MM.1S (cell line): ENCODE data around the gene ATP13A1.

Experiments used
- DNase-seq: peaks from one replicate; pipeline ENCODE4 v3.0.0-alpha.2; 2015
- H2AFZ ChIP-seq: fragments of 300-600 bp; sonication (generic); 2 replicates; pipeline ENCODE4 v1.6.0; 2016; ENCODE audit warnings: antibody characterized with exemption, low read length
- H3F3A ChIP-seq: fragments of 300-600 bp; sonication (generic); 2 replicates; pipeline ENCODE4 v1.6.1; 2016; ENCODE audit warnings: mild to moderate bottlenecking, antibody characterized with exemption, low read length, moderate library complexity, mixed read lengths; ENCODE audit not compliant: insufficient read depth
- H3K27ac ChIP-seq: fragments of 300-600 bp; sonication (generic); 2 replicates; pipeline ENCODE4 v1.5.1; 2016; ENCODE audit warnings: mild to moderate bottlenecking, low read length
- H3K27me3 ChIP-seq: fragments of 300-600 bp; sonication (generic); replicated peaks from 2 replicates; pipeline ENCODE4 v1.6.0; 2016; ENCODE audit warnings: low read length; ENCODE audit not compliant: insufficient read depth
- H3K36me3 ChIP-seq: fragments of 300-600 bp; sonication (generic); replicated peaks from 2 replicates; pipeline ENCODE4 v1.6.1; 2016; ENCODE audit warnings: mild to moderate bottlenecking, low read length, mixed read lengths; ENCODE audit not compliant: insufficient read depth
- H3K4me1 ChIP-seq: fragments of 300-600 bp; sonication (generic); 2 replicates; pipeline ENCODE4 v1.6.1; 2016; ENCODE audit warnings: low read length, mixed read lengths
- H3K4me2 ChIP-seq: fragments of 300-600 bp; sonication (generic); 2 replicates; pipeline ENCODE4 v1.6.0; 2016; ENCODE audit warnings: low read depth, low read length
- H3K4me3 ChIP-seq: fragments of 300-600 bp; sonication (generic); 2 replicates; pipeline ENCODE4 v1.5.1; 2016; ENCODE audit warnings: low read length, mixed read lengths
- H3K79me2 ChIP-seq: fragments of 300-600 bp; sonication (generic); 2 replicates; pipeline ENCODE4 v1.6.1; 2016; ENCODE audit warnings: mixed run types, low read length, mixed read lengths
- H3K9ac ChIP-seq: fragments of 300-600 bp; sonication (generic); 2 replicates; pipeline ENCODE4 v1.6.1; 2016; ENCODE audit warnings: low read length, mixed read lengths
- H3K9me2 ChIP-seq: fragments of 300-600 bp; sonication (generic); replicated peaks from 2 replicates; pipeline ENCODE4 v1.6.1; 2016; ENCODE audit warnings: mild to moderate bottlenecking, low read length, mixed read lengths; ENCODE audit not compliant: insufficient read depth
- H3K9me3 ChIP-seq: fragments of 300-600 bp; sonication (generic); replicated peaks from 2 replicates; pipeline ENCODE4 v1.6.1; 2016; ENCODE audit warnings: mild to moderate bottlenecking, low read length, mixed read lengths; ENCODE audit not compliant: insufficient read depth
- H4K20me1 ChIP-seq: fragments of 300-600 bp; sonication (generic); 2 replicates; pipeline ENCODE4 v1.6.1; 2016; ENCODE audit warnings: mild to moderate bottlenecking, low read length, moderate library complexity, mixed read lengths; ENCODE audit not compliant: insufficient read depth
- CTCF ChIP-seq: fragments of 300-600 bp; sonication (generic); IDR thresholded peaks from 2 replicates; pipeline ENCODE4 v1.5.1; 2016; ENCODE audit warnings: antibody characterized with exemption, low read length, mixed read lengths
- EZH2 ChIP-seq: fragments of 300-600 bp; sonication (generic); optimal IDR thresholded peaks from 2 replicates; pipeline ENCODE3; 2017; ENCODE audit warnings: low read depth, mild to moderate bottlenecking, antibody characterized with exemption, low read length, mixed read lengths
- EZH2phosphoT487 ChIP-seq: fragments of 300-600 bp; sonication (generic); IDR thresholded peaks from 2 replicates; pipeline ENCODE4 v1.6.1; 2018; ENCODE audit warnings: antibody characterized with exemption, low read length

ATP13A1 gene

GRCh38 chr19:19647037-19647835 is 16.2 kb downstream of the ATP13A1 start:
- no peak for DNase-seq
- Histone ChIP-seq H3K4me3 (no peak overlapping the region), H2AFZ (no peak overlapping the region), H3K27ac (no peak overlapping the region), H3K27me3 (no peaks in the 10 kb centered on the region), H3K4me1 (0 out of 2 replicates have a peak, but pooled peaks cover 3% of the 10 kb centered on the region), H3K9ac (no peak overlapping the region), H3K79me2 (no peaks in the 10 kb centered on the region; the same call in 1 of the 2 replicates), H3K36me3 (no peaks in the 10 kb centered on the region; the same call in 1 of the 2 replicates), H4K20me1 (no peaks in the 10 kb centered on the region), H3F3A (peaks cover 10% of the 10 kb centered on the region), H3K9me3 (no peaks in the 10 kb centered on the region), H3K4me2 (no peak overlapping the region), H3K9me2 (no peaks in the 10 kb centered on the region)
- TF ChIP-seq EZH2 (no peak), EZH2phosphoT487 (no peak), CTCF (no peak)

- Histone ChIP-seq H3K27me3 (no peaks in the 10 kb centered on the region), H3K4me1 (0 out of 2 replicates have a peak, but pooled peaks cover 3% of the 10 kb centered on the region), H3K9me2 (no peaks in the 10 kb centered on the region), H3K79me2 (no peaks in the 10 kb centered on the region; the same call in 1 of the 2 replicates), H3F3A (peaks cover 10% of the 10 kb centered on the region), H3K9ac (no peak overlapping the region), H2AFZ (no peak overlapping the region), H4K20me1 (no peaks in the 10 kb centered on the region), H3K4me2 (no peak overlapping the region), H3K9me3 (no peaks in the 10 kb centered on the region), H3K4me3 (no peak overlapping the region), H3K36me3 (no peaks in the 10 kb centered on the region), H3K27ac (no peak overlapping the region)
- TF ChIP-seq EZH2phosphoT487: no peak
- TF ChIP-seq EZH2: no peak
- no peak for TF ChIP-seq CTCF
- no peak for DNase-seq
These were observed 18.1 kb downstream of the ATP13A1 start for GRCh38 chr19:19645233-19645870.

GRCh38 chr19:19644054-19644388 is 19.5 kb downstream of the ATP13A1 start:
- peak overlapping the region; percentile 98 for H3K4me2 ChIP-seq
- H3K79me2 ChIP-seq: no peaks in the 10 kb centered on the region; the same call in 1 of the 2 replicates
- peak overlapping the region; percentile 61; the same call in 1 of the 2 replicates for H3K27ac ChIP-seq
- DNase-seq: no peak
- H3K4me1 ChIP-seq: 0 out of 2 replicates have a peak, but pooled peaks cover 3% of the 10 kb centered on the region
- peaks cover 10% of the 10 kb centered on the region for H3F3A ChIP-seq
- TF ChIP-seq CTCF (no peak), EZH2 (no peak), EZH2phosphoT487 (no peak)
- H4K20me1 ChIP-seq: no peaks in the 10 kb centered on the region
- H3K36me3 ChIP-seq: no peaks in the 10 kb centered on the region
- peak overlapping the region; percentile 95 for H2AFZ ChIP-seq
- no peaks in the 10 kb centered on the region for H3K9me3 ChIP-seq
- no peaks in the 10 kb centered on the region for H3K9me2 ChIP-seq
- H3K27me3 ChIP-seq: no peaks in the 10 kb centered on the region
- peak overlapping the region; percentile 67; the same call in 1 of the 2 replicates for H3K9ac ChIP-seq
- H3K4me3 ChIP-seq: peak overlapping the region; percentile 95
